Fibroblast of the conjunctiva (primary cell): ENCODE results near the gene RALGPS1.

Source experiments
- DNase-seq: peaks from one replicate; pipeline ENCODE4 v3.0.0-alpha.2; 2010; ENCODE audit warnings: low read depth

Gene RALGPS1

DNA sequence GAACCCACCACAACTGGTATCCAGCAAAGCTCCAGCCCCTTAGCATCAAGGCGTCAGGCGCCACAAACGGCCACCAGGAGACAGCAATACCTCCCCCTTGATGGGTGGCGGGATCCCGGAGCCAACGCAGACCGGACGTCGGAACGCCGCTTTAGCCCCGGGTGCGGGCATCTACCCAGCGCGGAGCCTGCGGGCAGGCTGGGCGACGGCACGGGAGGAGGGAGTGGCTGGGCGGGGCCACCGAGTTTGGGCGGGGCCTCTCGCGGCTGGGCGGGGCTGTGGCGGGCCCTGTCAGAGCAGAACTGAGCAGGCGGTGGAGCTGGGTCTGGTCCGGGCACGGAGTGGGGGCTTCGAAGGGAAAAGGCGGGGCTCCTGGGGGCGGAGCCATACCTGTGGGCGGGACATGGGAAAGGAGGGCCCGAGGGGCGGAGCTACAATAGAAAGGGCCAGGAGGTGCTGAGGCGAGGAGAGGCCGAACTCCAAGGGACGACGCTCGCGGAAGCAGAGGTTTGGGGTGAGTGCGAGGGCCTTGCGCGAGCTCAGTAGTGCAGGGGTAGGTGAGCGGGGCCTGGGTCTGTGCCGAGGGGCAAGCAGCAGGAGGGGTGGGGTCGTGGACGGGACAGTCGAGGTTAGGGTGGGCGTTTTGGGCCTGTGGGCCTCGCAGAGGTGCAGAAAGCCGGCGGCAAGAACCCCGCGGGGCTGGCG is 309.7 kb downstream of the RALGPS1 start:
- DNase-seq: peak; percentile 51

DNA sequence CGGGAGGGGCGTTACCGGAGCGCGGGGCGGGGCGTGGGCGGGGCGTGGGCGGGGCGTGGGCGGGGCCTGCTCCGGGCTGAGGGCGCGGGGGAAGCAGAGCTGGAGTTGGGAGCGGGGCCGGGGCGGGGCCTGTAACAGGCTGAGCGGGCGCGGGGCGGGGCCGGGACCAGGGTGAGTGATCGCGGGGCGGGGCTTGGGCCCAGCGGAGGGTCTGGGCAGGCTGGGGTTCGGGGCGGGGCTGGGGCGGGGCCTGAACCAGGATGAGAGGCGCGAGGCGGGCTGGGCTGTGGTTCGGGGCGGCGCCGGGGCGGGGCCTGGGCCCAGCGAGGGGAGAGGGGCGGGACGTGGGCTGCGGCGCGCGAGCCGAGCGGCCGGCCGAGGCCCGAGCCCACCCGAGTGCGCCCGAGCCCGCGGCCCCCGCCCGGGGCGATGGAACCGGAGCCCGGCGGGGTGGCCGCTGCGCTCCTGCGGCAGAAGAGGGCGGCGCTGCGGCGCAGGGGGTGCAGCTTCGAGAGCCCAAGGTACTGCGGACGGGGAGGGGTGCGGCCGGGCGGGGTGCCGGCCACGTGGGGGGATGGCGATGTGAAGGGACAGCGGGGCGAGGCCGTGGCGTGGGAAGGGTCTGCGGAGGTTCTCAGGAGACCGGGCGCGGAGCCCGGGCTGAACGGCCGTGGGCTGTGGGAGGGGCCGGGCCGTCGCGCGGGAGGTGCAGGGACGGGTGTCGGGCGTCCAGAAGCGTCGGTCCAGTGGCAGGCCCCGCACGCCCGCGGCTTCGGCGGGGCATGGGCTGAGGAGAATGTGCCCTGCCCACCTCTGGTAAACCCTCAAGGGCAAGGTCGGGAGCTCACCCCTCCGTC is 310.5 kb downstream of the RALGPS1 start:
- peak; percentile 79 for DNase-seq

DNA sequence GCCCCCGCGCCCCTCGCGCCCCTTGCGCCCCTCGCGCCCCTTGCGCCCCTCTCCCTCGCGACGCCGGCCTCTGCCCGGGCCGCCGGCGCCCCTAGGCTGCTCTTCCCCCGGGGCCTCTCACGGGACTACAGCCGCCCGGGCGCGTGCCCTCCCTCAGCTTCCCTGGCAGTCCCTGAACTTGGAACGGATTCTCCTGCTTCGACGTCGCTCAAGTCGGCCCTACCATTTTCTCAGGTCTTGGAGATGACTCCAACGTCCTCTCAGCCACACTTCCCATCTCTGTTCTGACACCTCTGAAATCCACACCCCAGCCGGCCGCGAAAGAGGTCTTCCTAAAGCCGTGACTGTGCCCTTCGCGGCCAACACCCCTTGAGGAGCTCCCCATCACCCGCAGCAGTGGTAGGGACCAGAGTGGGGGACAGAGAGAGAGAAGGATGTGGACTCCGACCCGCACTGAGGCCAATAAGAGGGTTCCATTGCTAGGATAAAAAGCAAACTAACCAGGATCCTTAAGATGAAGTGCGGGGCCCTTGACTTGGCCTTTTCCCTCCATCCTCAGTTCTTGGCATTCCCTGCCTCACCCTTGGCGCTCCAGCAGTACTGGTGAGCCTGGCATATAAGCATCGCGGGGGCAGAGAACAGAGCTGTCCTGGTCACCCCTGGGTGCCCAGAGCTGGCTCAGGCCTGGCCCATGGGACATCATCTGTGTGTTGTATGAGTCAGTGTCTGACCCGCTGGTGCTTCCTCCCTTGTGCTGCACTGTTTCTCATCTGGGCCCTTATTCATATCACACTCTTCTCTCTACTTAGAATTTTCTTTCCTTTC is 311.4 kb downstream of the RALGPS1 start:
- DNase-seq: no peak

DNA sequence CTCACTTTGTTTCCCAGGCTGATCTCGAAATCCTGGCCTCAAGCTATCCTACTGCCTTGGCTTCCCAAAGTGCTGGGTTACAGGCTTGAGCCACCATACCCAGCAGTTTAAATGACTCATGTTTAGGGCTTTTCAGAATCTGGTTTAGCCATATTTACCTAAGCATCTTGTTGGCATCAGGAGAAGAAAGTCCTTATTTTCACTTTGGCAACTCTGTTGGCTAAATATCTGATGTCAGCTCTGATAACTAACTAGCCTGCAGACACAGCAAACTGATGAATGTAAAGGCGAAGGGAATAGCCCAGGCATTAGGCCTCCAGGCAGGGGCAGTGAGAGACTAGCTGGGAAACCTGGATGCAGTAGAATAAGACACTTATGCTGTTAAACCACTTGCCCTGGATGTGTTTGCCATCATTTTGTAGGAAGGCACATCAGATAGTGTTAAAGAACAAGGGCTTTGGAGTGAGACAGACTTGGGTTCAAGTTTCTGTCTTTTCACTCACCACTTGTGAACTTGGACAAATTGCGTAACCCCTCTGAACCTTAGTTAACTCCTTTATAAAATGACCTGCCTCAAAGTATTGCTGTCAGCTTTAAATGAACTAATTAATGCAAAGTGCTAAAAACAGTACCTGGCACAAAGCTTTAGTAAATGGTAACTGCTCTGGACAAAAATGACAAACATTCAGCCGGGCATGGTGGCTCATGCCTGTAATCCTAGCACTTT is 315.3 kb downstream of the RALGPS1 start:
- DNase-seq: no peak

DNA sequence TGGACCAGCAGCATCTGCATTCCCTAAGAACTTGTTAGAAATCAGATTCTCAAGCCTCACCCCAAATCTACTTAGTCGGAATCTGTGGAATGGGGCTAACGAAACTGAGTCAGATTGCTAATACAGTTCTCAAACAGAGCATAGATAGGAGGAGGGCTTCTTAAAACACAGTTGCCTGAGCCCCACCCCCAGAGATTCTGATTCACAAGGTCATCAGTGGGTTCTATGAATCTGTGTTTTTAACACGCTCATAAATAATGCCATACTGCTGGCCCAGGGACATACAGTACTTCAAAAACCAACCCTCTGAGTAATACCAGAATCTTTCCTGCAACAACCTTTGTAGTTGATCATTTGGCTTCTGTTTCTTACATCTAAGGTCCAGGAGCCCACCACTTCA is 317.1 kb downstream of the RALGPS1 start:
- no peak for DNase-seq

DNA sequence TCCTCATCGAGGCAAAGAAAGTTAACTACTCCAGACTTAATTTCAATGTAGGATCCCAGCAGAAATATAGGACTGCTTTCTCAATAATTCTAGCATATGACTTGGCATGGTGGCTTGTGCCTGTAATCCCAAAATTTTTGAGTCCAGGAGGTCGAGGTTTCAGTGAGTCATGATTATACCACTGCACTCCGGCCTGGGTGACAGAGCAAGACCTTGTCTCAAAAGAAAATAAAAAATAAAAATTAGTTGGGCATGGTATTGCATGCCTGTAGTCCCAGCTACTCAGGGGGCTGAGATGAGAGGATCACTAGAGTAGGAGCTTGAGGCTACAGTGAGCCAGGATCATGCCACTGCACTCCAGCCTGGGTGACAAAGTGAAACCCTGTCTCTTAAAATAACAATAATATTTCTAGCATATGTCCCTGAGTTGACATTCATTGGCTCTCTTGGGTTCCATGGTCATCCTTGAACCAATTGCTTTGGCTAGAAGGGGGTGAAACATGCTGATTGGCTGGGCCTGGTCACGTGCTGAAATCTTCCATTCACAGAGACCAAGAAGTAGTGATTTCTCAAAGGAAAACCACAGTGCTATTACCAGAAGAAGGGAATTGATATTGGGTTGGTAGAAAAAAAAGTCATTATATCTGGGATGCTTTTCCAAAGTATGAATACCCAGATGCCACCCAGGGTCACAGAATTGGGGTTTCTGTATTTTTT is 318.4 kb downstream of the RALGPS1 start:
- DNase-seq: no peak

DNA sequence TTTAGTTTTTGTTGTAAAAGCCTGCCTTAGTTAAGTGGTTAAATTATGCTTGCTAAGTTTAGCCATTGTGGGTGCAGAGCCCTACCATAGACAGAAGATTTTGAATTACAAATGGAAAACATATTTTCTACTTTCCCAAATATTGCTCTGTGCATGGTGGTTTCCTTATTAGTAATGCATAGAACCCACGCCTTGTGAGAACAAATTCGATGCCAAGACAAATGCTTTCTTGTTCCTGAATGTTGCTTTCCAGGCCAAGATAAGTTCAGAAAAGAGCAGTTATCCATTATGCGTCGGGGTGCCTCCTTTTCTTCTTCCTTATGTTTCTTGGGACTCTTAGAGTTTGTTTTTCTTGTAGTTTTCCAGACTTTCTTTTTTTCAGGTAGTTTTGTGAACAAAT is 319.0 kb downstream of the RALGPS1 start:
- no peak for DNase-seq

DNA sequence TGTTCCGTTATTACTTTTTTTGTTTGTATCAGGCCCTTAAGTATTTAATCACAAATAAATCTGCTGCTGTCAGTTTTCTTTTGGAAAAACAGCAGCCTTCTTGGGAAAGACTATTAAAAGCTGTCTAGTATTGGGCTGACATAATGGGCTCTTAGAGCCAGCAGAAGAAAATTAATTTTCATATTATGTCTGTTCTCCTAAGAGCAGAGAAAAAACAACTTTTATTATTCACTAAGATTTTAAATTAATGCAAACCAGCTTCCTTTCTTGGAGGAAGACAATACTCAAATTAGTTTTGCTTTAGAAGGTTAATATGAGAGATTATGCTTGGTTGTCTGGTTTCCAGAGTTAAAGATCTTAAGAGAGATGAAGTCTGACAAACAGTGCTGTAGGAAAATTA is 319.4 kb downstream of the RALGPS1 start:
- no peak for DNase-seq

DNA sequence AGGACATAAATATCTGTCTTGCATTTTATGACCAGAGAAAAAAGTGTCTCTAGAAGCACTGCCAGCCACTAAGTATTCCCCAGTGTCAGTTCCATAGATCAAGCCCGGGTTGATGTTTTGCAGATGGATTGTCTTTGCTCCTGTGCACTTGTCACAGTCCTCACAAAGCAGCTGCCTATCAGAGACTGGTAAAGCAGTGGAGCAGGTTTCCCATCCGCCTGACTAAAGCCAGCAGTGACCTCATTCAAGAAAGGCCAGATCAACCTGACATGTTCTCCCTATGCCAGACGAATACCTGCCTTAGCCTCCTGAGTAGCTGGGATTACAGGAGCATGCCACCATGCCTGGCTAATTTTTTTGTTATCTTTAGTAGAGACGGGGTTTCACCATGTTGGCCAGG is 323.2 kb downstream of the RALGPS1 start:
- DNase-seq: no peak

DNA sequence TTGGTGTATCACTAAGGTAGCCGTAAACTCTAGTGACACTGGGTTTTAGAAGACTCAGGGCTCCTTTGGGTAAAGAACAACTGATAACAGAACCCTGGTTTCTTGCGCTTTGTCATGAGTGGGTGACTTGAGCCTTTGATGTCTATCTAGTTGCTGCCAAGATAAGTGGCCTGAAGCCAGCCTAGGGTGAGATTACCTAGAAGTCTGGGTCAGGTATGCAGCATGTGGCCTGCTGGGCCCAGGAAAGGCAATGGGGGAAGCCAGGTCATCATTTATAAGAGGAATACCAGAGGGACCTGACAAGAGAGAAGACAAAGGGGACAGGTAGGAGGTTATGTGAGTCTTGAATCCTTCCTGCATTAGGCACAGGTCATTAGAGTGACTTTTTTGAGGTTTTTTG is 326.8 kb downstream of the RALGPS1 start:
- DNase-seq: no peak

DNA sequence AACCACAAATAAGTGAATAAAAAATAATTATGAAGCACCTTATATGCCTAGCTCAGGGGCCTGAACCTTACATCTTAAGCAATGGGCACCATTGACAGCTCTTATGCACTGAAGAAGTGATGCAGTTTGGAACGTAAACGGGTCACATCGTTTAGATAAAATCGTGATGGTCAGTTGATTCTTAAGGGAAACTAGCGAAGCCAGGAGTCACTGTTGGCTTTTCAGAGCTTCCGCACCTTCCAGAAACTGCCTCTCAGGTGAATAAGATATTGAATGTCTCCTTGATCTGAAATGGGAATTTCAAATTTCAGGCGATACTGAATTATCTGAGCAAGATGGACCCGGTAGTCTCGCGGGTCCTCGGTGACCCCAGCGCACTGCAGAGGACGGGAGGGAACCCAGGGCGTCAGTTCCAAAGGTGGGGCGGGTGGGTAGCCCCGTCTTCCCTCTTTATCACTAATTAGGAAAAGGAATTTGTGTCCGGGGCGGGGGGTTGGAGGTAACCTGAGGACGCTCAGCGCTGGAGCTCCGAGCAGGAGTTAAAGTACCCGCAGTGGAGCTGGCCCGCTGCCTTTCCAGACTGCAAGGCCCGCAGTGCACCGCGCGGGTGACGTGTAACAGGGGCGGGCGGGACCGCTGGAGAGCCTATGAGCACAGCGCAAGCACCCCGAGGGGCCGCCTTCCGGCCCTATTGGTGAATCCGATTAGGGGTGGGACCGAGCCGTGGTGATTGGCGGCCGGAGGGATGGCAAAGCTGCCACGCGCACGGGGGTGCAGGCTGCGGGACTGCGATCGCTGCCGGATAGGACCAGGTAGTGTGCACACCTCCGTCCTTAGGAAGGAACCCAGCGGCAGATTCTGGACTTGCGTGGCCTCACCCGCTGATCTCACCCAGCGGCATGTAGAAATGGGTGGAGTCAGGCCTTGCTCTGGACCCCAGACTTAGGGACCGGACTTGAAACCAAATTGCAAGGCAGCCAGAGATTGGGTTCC is 330.3 kb downstream of the RALGPS1 start:
- peak; percentile 85 for DNase-seq

DNA sequence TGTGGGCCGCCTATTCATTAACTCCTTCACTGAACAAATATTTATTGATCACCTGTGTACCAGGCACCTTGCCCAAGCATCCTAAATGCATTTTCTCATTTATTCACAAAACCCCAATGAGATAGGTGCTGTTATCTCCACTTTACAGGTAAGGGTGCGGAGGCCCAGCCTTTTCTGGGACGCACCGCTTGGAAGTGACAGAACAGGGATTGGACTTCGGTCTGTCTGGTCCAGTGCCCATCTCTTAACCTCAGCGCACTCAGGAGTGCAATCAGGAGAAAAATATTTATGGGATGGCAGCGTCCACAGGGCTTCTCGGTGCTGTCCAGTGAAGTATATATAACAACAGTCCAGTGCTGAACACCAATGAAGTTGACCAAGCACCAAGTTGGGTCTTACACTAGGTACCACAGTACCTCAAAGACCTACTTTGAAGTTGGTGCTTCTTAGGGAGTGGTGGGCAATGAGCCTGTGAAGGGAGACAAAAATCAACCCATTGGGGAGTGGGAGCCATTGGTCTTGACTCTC is 331.1 kb downstream of the RALGPS1 start:
- no peak for DNase-seq

DNA sequence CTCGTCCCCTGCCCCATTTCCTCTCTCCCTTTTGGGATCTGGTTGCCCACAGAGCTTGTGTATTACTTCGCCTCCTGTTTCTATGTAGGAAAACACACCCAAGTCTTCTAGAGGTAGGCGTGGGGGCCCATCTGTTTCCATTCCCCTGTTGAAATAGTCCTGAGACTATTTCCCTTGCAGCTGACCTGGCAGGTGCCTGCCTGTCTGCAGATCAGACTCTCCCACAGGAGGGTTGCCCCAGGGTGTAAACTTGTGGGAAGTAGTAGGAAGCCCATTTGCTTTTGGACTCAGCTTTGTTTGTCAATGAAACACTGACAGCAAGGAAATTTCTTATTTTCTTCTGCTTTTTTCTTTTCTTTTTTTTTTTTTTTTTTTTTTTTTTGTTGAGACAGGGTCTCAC is 333.7 kb downstream of the RALGPS1 start:
- DNase-seq: no peak

DNA sequence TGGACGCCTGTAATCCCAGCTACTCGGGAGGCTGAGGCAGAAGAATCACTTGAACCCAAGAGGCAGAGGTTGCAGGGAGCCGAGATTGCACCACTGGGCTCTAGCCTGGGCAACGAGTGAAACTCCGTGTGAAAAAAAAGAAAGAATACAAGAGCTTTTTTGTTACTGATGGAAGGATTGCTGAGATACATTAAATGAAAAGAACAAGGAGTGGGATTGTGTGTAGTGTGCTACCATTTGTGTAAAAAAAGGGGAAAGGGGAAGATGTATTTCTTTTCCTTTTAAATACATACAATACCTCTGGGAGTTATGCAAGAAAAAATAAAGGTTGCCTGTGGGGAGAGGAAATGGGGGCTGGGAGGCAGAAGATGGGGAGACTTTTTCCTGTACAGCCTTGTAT is 335.3 kb downstream of the RALGPS1 start:
- no peak for DNase-seq

DNA sequence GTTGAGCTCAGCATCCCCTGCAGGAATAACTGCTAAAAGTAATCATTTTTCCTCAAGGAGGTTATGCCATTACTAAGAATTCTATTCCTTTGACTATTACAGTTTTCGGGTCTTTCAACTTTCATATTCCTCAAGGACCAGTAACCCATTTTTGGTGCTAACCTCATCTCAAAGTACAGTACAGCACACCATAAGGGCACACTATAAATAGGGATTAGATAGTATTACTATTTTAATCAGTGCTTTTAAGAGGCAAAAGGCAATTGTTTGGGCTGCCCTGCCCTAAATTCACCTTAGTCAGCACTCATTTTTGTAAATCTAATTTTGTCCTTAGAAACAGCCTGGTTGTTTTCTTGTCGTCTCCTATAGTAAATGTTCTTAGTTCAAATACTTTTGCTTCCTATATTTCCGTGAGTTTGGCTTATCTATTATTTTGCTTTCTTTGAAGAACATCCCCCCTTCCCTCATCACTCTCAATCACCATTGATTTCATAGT is 336.4 kb downstream of the RALGPS1 start:
- DNase-seq: no peak

DNA sequence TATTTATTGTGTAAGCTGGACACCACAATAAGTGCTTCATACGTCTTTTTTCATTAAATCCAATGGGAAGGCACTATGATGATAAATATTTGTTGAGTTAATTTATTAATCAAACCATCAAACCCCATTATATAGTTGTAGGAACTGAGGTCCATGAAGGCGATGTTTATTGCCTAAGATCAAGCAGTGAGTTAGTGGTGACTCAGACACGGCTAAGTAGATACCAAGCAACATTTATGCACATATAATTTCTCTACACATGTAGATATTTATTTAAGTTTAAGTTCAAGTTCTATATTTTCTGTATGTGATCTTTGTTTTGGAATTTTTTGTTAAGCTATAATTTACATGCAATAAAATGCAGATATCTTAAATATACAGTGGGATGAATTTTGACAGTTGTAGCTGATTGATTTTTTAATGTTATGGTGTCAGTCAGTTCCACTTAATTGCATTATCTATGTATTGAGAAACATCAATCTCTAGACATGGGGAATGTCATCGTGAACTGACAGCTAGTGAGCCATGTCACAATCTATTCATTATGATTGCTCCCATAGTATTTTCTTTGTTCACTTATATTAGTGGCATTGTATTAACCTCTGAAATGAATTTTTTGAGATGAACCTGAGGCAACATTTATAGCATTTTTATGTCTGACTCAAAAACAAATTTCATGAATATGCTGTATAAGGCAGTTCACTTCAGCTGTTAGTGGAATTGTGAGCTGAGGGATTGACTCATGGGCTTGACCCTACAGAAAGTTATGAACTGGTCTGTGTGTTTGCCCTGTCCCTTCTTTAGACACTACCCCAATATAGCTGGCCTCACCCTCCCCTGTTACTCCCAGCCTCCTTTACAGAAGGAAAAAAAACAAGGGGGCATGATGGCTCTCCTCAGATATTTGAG is 338.1 kb downstream of the RALGPS1 start:
- no peak for DNase-seq

DNA sequence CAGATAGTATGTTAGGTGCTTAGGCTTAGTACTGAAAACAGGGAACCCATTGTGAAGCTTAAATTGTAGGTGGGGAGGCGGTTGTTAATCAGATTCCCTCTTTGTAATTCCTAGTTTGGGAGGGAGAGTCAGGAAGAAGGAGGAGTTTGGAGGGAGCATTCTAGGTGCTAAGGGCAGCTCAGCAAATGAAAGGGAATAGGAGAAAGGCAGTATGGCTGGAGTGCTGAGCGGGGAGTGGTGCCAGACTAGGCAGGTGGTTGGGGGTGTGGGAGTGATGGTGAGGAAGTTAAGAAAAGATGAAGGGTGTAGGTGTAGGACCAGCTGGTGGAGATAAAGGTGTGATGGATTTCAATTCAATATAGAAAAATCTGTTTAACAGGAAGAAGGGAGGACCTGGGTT is 338.9 kb downstream of the RALGPS1 start:
- no peak for DNase-seq

DNA sequence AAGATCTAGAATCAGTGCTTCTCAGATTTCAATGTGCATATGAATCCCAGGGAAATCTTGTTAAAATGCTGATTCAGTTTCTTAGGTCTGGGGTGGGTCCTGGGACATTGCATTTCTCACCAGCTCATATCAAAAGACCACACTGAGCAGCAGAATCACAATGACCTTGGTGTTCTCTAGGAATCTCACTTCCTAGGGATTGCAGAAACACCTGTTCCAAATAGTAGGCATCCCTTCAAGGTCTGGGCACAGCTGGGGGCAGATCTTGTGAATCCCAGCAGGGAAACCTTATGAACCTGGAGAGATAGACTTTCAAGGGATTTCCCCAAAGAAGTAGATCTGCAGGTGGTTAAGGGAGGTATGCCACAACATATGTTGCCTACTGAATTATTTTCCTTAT is 341.1 kb downstream of the RALGPS1 start:
- DNase-seq: no peak

DNA sequence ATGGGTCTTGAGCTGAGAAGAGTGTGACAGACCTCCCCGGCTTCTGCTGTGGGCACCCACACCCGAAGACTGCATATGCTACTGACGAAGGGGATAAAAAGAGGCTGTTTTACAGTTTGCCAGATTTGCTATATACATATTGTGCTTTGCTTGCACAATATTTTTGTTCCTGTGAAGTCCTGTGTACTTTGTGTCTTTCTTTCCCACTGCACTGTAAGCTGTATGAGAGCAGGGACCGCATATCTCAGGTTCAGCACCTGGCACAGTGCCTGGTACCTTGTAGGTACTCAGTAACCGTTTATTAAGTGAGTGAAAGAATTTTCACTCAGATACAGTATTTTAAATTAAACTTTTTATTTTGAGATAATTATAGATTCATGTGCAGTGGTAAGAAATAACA is 341.7 kb downstream of the RALGPS1 start:
- no peak for DNase-seq
